Measurements from ENCODE around the gene CEP250. TPM values are rescaled to one million over a fixed set of nuclear protein-coding genes. Genes with fewer than 3 reads are reported as not detected.

Gene CEP250
- total RNA-seq, 4 donors from 2014 or later: 10.9 to 13.9 (median 12.8) TPM

GRCh38 chr20:35508493-35509218 lies 53.3 kb downstream of the CEP250 start:
- Histone ChIP-seq H3K4me3 (no peak overlapping the region), H3K36me3 (peaks cover 0 to 47% of the 10 kb centered on the region in 2 donors), H3K4me1 (no peaks in the 10 kb centered on the region), H3K27ac (no peak overlapping the region), H3K27me3 (no peaks in the 10 kb centered on the region), H3K9me3 (no peaks in the 10 kb centered on the region)
- in situ Hi-C loops (cut with MboI; ENCODE audit: low sequenced_read_pairs in 4 of 4): no loop called here
- intact Hi-C loops (cut with DNase I; ENCODE audit: low total_unique reads): no loop called here
- ATAC-seq: no peak
- DNase-seq: no peak
- no peak for TF ChIP-seq POLR2A (IDR thresholded peaks at IDR 0.05)
- no peak for TF ChIP-seq CTCF (IDR thresholded peaks at IDR 0.05 in 4 of 5, conservative IDR thresholded peaks at IDR 0.05 in 1 of 5)

- in situ Hi-C loops (cut with MboI; ENCODE audit: low sequenced_read_pairs in 4 of 4) (no loop called here), intact Hi-C loops (cut with DNase I; ENCODE audit: low total_unique reads) (no loop called here)
- Histone ChIP-seq H3K27ac (no peak overlapping the region), H3K4me1 (peaks cover 0 to under 1% of the 10 kb centered on the region in 2 donors), H3K9me3 (no peaks in the 10 kb centered on the region), H3K36me3 (peaks cover 0 to 33% of the 10 kb centered on the region in 2 donors), H3K27me3 (no peaks in the 10 kb centered on the region), H3K4me3 (no peak overlapping the region)
- no peak for DNase-seq
- no peak for TF ChIP-seq CTCF (IDR thresholded peaks at IDR 0.05 in 4 of 5, conservative IDR thresholded peaks at IDR 0.05 in 1 of 5)
- TF ChIP-seq POLR2A (IDR thresholded peaks at IDR 0.05): no peak
- no peak for ATAC-seq
These were observed 55.7 kb downstream of the CEP250 start for GRCh38 chr20:35510951-35511735.

GRCh38 chr20:35511814-35512420 lies 56.5 kb downstream of the CEP250 start:
- H3K4me3 ChIP-seq: no peak overlapping the region
- peaks cover 0 to 6% of the 10 kb centered on the region in 2 donors for H3K4me1 ChIP-seq
- no peak for DNase-seq
- H3K36me3 ChIP-seq: peaks cover 0 to 25% of the 10 kb centered on the region in 2 donors
- in situ Hi-C loops (cut with MboI; ENCODE audit: low sequenced_read_pairs in 4 of 4) (no loop called here), intact Hi-C loops (cut with DNase I; ENCODE audit: low total_unique reads) (no loop called here)
- TF ChIP-seq POLR2A (IDR thresholded peaks at IDR 0.05) (no peak), CTCF (IDR thresholded peaks at IDR 0.05 in 4 of 5, conservative IDR thresholded peaks at IDR 0.05 in 1 of 5) (peak in 3 of 5 experiments; percentile 32 to 44 (median 32))
- H3K27me3 ChIP-seq: no peaks in the 10 kb centered on the region
- no peak overlapping the region for H3K27ac ChIP-seq
- no peak for ATAC-seq
- H3K9me3 ChIP-seq: no peaks in the 10 kb centered on the region

- Histone ChIP-seq H3K4me1 (peaks cover 0 to 6% of the 10 kb centered on the region in 2 donors), H3K36me3 (peaks cover 0 to 14% of the 10 kb centered on the region in 2 donors), H3K4me3 (no peak overlapping the region), H3K9me3 (no peaks in the 10 kb centered on the region), H3K27me3 (no peaks in the 10 kb centered on the region), H3K27ac (no peak overlapping the region)
- TF ChIP-seq POLR2A (IDR thresholded peaks at IDR 0.05) (no peak), CTCF (IDR thresholded peaks at IDR 0.05 in 4 of 5, conservative IDR thresholded peaks at IDR 0.05 in 1 of 5) (no peak)
- DNase-seq (no peak), ATAC-seq (no peak)
- intact Hi-C loops (cut with DNase I; ENCODE audit: low total_unique reads): no loop called here
- in situ Hi-C loops (cut with MboI; ENCODE audit: low sequenced_read_pairs in 4 of 4): no loop called here
These were observed 59.1 kb downstream of the CEP250 start for GRCh38 chr20:35514371-35514932.
